IMR-90 (cell line): ENCODE results near the gene FAF2. TPM values are rescaled to one million over a fixed set of nuclear protein-coding genes. Genes with fewer than 3 reads are reported as not detected.

Experiments
- ATAC-seq: fragments of 200-7000 bp; cut with Tn5 transposase; 2 replicates; pipeline ENCODE4 v1.9.1; 2020; ENCODE audit warnings: low read depth, mild to moderate bottlenecking, moderate library complexity
- BruUV-seq: library from RNA; stranded (reverse); fragments of 400-500 nt; replicated peaks from 2 replicates; lab custom pipeline; 2021; lab: Mats Ljungman, UMichigan
- CTCF ChIA-PET: fragments of 300-600 bp; formaldehyde crosslinking; extraction: SDS; loops from one replicate; lab custom pipeline; 2021; ENCODE audit warnings: antibody characterized with exemption; lab: Yijun Ruan, JAX
- POLR2A ChIA-PET: fragments of 300-600 bp; sonication (Branson Sonifier 250); formaldehyde crosslinking; loops from one replicate; lab custom pipeline; 2022; ENCODE audit warnings: antibody characterized with exemption; ENCODE audit not compliant: unreplicated experiment; lab: Charles Lee
- DNase-seq: peaks from one replicate; pipeline ENCODE4 v3.0.0; 2013
- H2AFZ ChIP-seq: replicated peaks from 2 replicates; pipeline ENCODE3; 2013; ENCODE audit warnings: low read length, mild to moderate bottlenecking; ENCODE audit not compliant: poor library complexity
- H2AK5ac ChIP-seq: 2 replicates; pipeline ENCODE4 v1.6.1; 2013; ENCODE audit warnings: low read depth, low read length, inconsistent platforms
- H2AK9ac ChIP-seq: replicated peaks from 2 replicates; pipeline ENCODE3; 2013; ENCODE audit warnings: mild to moderate bottlenecking, low read depth, low read length, moderate library complexity; ENCODE audit not compliant: poor library complexity
- H2BK120ac ChIP-seq: 2 replicates; pipeline ENCODE4 v1.6.1; 2013; ENCODE audit warnings: low read depth, low read length, inconsistent platforms
- H2BK15ac ChIP-seq: 3 replicates; pipeline ENCODE4 v1.6.1; 2013; ENCODE audit warnings: low read depth, low read length, inconsistent platforms
- H2BK20ac ChIP-seq: 2 replicates; pipeline ENCODE4 v1.6.1; 2013; ENCODE audit warnings: low read depth, mild to moderate bottlenecking, inconsistent platforms, low read length, moderate library complexity
- H2BK5ac ChIP-seq: 2 replicates; pipeline ENCODE4 v1.6.1; 2013; ENCODE audit warnings: mild to moderate bottlenecking, low read depth, low read length, inconsistent platforms; ENCODE audit not compliant: poor library complexity, severe bottlenecking
- H3K14ac ChIP-seq: replicated peaks from 2 replicates; pipeline ENCODE4 v1.6.1; 2013; ENCODE audit warnings: low read depth, low read length, inconsistent platforms
- H3K18ac ChIP-seq: 2 replicates; pipeline ENCODE4 v1.6.1; 2013; ENCODE audit warnings: low read depth, low read length, control low read depth
- H3K23ac ChIP-seq: 2 replicates; pipeline ENCODE4 v1.6.1; 2013; ENCODE audit warnings: low read depth, low read length, inconsistent platforms
- H3K27ac ChIP-seq: 2 replicates; pipeline ENCODE4 v1.5.1; 2013; ENCODE audit warnings: mild to moderate bottlenecking, control low read depth, low read length; ENCODE audit not compliant: insufficient read depth
- H3K27me3 ChIP-seq: 2 replicates; pipeline ENCODE4 v1.6.1; 2013; ENCODE audit warnings: low read length; ENCODE audit not compliant: control insufficient read depth, insufficient read depth
- H3K36me3 ChIP-seq: 2 replicates; pipeline ENCODE4 v1.6.1; 2013; ENCODE audit warnings: low read length, mixed read lengths; ENCODE audit not compliant: control insufficient read depth, insufficient read depth
- H3K4ac ChIP-seq: 2 replicates; pipeline ENCODE4 v1.6.1; 2013; ENCODE audit warnings: low read depth, low read length, inconsistent platforms
- H3K4me1 ChIP-seq: 2 replicates; pipeline ENCODE4 v1.6.1; 2013; ENCODE audit warnings: low read length, mixed read lengths; ENCODE audit not compliant: control insufficient read depth, insufficient read depth
- H3K4me2 ChIP-seq: 2 replicates; pipeline ENCODE4 v1.6.1; 2013; ENCODE audit warnings: low read depth, mild to moderate bottlenecking, control low read depth, low read length, moderate library complexity
- H3K4me3 ChIP-seq: 2 replicates; pipeline ENCODE4 v1.5.1; 2013; ENCODE audit warnings: low read depth, mild to moderate bottlenecking, control low read depth, low read length, moderate library complexity; ENCODE audit not compliant: insufficient read depth
- H3K56ac ChIP-seq: 2 replicates; pipeline ENCODE4 v1.6.1; 2013; ENCODE audit warnings: low read length, inconsistent platforms; ENCODE audit not compliant: insufficient read depth; ENCODE audit errors: extremely low read depth
- H3K79me1 ChIP-seq, 2 experiments: 2 replicates each; pipeline ENCODE4 v1.6.1; 2013; ENCODE audit warnings: low read length in 2 of 2, inconsistent platforms in 1 of 2, low read depth in 1 of 2
- H3K9ac ChIP-seq: 2 replicates; pipeline ENCODE4 v1.6.1; 2013; ENCODE audit warnings: low read depth, low read length, control low read depth
- H3K9me1 ChIP-seq: 2 replicates; pipeline ENCODE4 v1.6.1; 2013; ENCODE audit warnings: low read length, inconsistent platforms; ENCODE audit not compliant: insufficient read depth
- H3K9me3 ChIP-seq: 2 replicates; pipeline ENCODE4 v1.6.1; 2013; ENCODE audit warnings: low read length; ENCODE audit not compliant: control insufficient read depth, insufficient read depth
- H4K20me1 ChIP-seq: 2 replicates; pipeline ENCODE4 v1.6.1; 2013; ENCODE audit warnings: low read length, inconsistent platforms; ENCODE audit not compliant: insufficient read depth
- H4K5ac ChIP-seq: 2 replicates; pipeline ENCODE4 v1.6.1; 2013; ENCODE audit warnings: mild to moderate bottlenecking, low read depth, low read length, control low read depth
- H4K8ac ChIP-seq, 2 experiments: 2 replicates each; pipeline ENCODE4 v1.6.1; 2013; ENCODE audit warnings: low read depth in 2 of 2, low read length in 2 of 2, control low read depth in 1 of 2, inconsistent platforms in 1 of 2
- H4K91ac ChIP-seq: 2 replicates; pipeline ENCODE4 v1.6.1; 2013; ENCODE audit warnings: low read depth, low read length, inconsistent platforms; ENCODE audit not compliant: insufficient read depth
- BHLHE40 ChIP-seq: fragments of 150-350 bp; IDR thresholded peaks from 2 replicates; pipeline ENCODE4 v1.6.1; 2016; ENCODE audit warnings: mild to moderate bottlenecking, low read depth, low read length
- CHD1 ChIP-seq: IDR thresholded peaks from 2 replicates; pipeline ENCODE4 v1.6.1; 2012; ENCODE audit warnings: low read depth, low read length, improper control_type of control experiment
- CTCF ChIP-seq: conservative IDR thresholded peaks from 2 replicates; pipeline ENCODE4 v1.5.1; 2012; ENCODE audit warnings: mild to moderate bottlenecking, low read depth, low read length, improper control_type of control experiment
- MAZ ChIP-seq: IDR thresholded peaks from 2 replicates; pipeline ENCODE4 v1.6.1; 2012; ENCODE audit warnings: low read depth, mild to moderate bottlenecking, low read length, improper control_type of control experiment, moderate library complexity, borderline replicate concordance
- MXI1 ChIP-seq: IDR thresholded peaks from 2 replicates; pipeline ENCODE4 v1.6.1; 2012; ENCODE audit warnings: low read depth, mild to moderate bottlenecking, low read length, moderate library complexity, borderline replicate concordance
- RFX5 ChIP-seq: IDR thresholded peaks from 2 replicates; pipeline ENCODE4 v1.8.0; 2012; ENCODE audit warnings: low read depth, mild to moderate bottlenecking, low read length, moderate library complexity
- SMC3 ChIP-seq: fragments of 150-350 bp; IDR thresholded peaks from 2 replicates; pipeline ENCODE4 v1.6.1; 2016; ENCODE audit warnings: low read depth, mild to moderate bottlenecking, antibody characterized with exemption, low read length, moderate library complexity
- USF2 ChIP-seq: fragments of 150-350 bp; IDR thresholded peaks from 2 replicates; pipeline ENCODE4 v1.6.1; 2017; ENCODE audit warnings: mild to moderate bottlenecking, antibody characterized with exemption, low read length, low read depth
- WGBS, 2 experiments: methylation state at CpG; one replicate each; pipeline versions ENCODE4 v1.1.5 to v1.1.7; 2013; ENCODE audit warnings: missing lambda C conversion rate in 2 of 2; ENCODE audit not compliant: insufficient read length in 1 of 2; ENCODE audit errors: extremely low coverage in 2 of 2; 5-methylcytosine and 5-hydroxymethylcytosine counted together
- dilution Hi-C: fragments of 300-500 bp; cut with HindIII; formaldehyde crosslinking; loops from one replicate; pipeline ENCODE4 v1.14.3; 2018; ENCODE audit warnings: low sequenced_read_pairs; ENCODE audit not compliant: unreplicated experiment
- in situ Hi-C: fragments of 300-500 bp; cut with MboI; formaldehyde crosslinking; loops from 3 replicates; pipeline ENCODE4 v1.14.3; 2019; ENCODE audit warnings: low sequenced_read_pairs, inconsistent platforms, mixed read lengths
- intact Hi-C: fragments of 100-400 bp; cut with micrococcal nuclease; formaldehyde crosslinking; loops from 2 replicates; pipeline ENCODE4 v1.10.0; 2022
- polyA plus RNA-seq, 3 experiments: library from polyadenylated mRNA; depleted of rRNA; stranded (reverse); fragments of >200 nt; gene quantifications; 2 replicates each; pipeline ENCODE4 v1.2.3, GENCODE V29; 2012; ENCODE audit warnings: low replicate concordance in 1 of 3
- total RNA-seq: library from RNA; depleted of rRNA; stranded (reverse); fragments of >200 nt; gene quantifications from 2 replicates; pipeline ENCODE4 v1.2.3, GENCODE V29; 2012

The FAF2 gene
- total and polyA plus RNA-seq, 2 of the 4 experiments (the other 2 are of a cell fraction), result 32.9 to 47.0 TPM

GRCh38 chr5:176485176-176485575 is 37.0 kb downstream of the FAF2 start:
- Histone ChIP-seq H3K4ac (no peak overlapping the region), H3K27me3 (no peaks in the 10 kb centered on the region), H2BK20ac (no peak overlapping the region), H3K56ac (no peak overlapping the region), H3K9ac (no peak overlapping the region), H2BK15ac (no peak overlapping the region), H3K18ac (no peak overlapping the region), H4K8ac (no peak overlapping the region), H3K14ac (no peak overlapping the region), H2AFZ (no peak overlapping the region), H3K9me3 (no peaks in the 10 kb centered on the region), H4K20me1 (peaks cover 10% of the 10 kb centered on the region; the same call in 1 of the 2 replicates), H2BK5ac (no peak overlapping the region), H3K79me1 (peaks cover 39 to 63% of the 10 kb centered on the region in 2 experiments), H2BK120ac (no peak overlapping the region), H3K9me1 (peaks cover 7% of the 10 kb centered on the region), H2AK5ac (no peak overlapping the region), H4K5ac (no peak overlapping the region), H3K36me3 (peaks cover 30% of the 10 kb centered on the region), H2AK9ac (no peak overlapping the region), H3K23ac (no peak overlapping the region), H3K27ac (no peak overlapping the region), H4K91ac (no peak overlapping the region), H3K4me2 (no peak overlapping the region), H3K4me3 (no peak overlapping the region), H3K4me1 (peaks cover 3% of the 10 kb centered on the region)
- WGBS, 2 experiments, result no CpG with 5 or more reads among the region's 2 CpGs
- BruUV-seq, result no TSS peak
- CTCF ChIA-PET, result interaction anchor here (0.6 to 1.8 kb wide), 2 partner anchors 29 to 53 kb away, joined by 3 to 6 read pairs; no protein-coding TSS in a partner anchor
- DNase-seq (no peak), ATAC-seq (no peak)
- intact Hi-C loops, result no loop called here
- POLR2A ChIA-PET, result no interaction called here
- in situ Hi-C loops, result no loop called here
- dilution Hi-C loops, result no loop called here
- no peak for TF ChIP-seq USF2
- TF ChIP-seq SMC3, result no peak
- TF ChIP-seq RFX5, result no peak
- no peak for TF ChIP-seq MXI1
- no peak for TF ChIP-seq CHD1
- no peak for TF ChIP-seq BHLHE40
- TF ChIP-seq MAZ, result no peak
- TF ChIP-seq CTCF, result no peak
